Myocyte (in vitro differentiated cells): Measurements from ENCODE around the gene PLPP1. TPM values are rescaled to one million over a fixed set of nuclear protein-coding genes. Genes with fewer than 3 reads are reported as not detected.

Experiments used
- DNase-seq: peaks from one replicate; pipeline ENCODE4 v3.0.0-alpha.2; 2012; ENCODE audit warnings: low read depth
- polyA plus RNA-seq: library from polyadenylated mRNA; unstranded; fragments of >200 nt; gene quantifications from one replicate; pipeline ENCODE4 v1.2.1, GENCODE V29; 2012; ENCODE audit warnings: missing spikeins
- total RNA-seq: library from RNA; depleted of rRNA; stranded (reverse); fragments of >200 nt; gene quantifications from 2 replicates; pipeline ENCODE4 v1.2.3, GENCODE V29; 2014

The PLPP1 gene
- total RNA-seq, result 94.7 and 154 TPM in 2 replicates
- 70.4 TPM for polyA plus RNA-seq

DNA sequence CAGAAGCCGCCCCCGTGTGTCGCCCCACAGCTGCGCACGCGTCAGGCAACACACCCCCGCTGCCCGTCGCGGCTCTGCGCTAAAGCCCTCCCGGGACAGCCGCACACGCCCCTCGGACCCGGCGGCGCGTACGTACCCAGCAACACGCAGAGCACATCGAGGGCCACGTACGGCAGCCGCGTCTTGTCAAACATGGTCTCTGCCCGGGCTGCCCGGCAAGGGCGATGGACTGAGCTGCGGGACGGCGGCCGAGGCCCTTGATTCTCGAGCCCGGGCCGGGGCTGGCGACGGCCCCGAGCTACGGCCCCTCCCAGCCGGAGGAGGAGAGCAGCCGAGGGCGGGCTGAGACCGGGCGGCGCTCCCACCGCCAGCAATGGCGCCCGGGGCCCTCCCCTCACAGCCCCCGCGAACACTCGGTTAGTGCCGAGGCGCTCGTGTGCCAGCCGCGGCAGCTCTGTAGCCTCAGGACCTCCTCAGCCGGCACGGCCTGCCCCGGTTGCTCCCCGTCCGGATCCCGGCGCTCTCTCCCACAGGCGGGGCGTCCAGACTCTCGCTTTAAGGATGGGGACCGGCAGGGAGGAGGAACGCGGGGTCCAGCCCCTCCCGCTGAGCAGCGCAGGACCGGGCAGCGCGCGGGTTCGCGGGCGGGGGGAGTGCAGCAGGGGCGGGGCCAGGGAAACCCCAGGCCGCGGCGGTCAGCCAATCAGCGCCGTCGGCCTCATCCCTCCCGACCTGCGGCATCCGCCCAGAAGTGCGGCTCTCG lies at the start of gene PLPP1:
Gene PLPP1 (minus strand): TSS at position 529 of the 763 bp plus-strand sequence. CDS start 335 bp downstream, at position 194.
- DNase-seq, result peak; percentile 92

DNA sequence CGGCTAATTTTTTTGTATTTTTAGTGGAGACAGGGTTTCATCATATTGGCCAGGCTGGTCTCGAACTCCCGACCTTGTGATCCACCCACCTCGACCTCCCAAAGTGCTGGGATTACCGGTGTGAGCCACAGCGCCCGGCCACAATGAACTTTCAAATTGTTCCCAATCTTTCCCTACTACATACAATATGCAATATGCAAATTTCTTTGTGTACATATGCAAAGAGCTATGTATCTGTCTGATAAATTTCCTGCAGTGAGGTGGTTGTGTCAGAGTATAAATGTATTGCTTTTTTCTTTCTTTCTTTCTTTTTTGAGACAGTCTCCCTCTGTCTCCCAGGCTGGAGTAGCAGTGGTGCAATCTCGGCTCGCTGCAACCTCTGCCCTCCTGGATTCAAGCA lies 48.8 kb upstream of the PLPP1 start:
- DNase-seq, result no peak

DNA sequence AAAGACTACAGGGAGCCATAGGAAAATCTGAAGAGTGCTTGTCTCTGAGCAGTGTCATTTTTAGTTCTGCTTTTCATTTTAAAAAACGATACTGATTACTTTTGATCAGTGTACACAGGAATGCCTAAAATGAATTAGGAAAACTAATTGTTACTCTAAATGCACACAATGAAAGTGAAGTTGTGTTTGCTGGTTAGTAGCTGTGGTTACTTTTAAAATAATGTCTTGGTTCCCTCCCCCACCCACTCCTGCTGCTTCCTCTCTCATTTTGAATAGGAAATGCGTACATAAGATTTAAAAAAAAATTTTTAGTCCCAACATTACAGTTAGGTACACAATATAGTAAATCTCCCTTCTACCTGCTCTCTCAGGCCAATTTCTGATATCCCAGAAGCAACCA lies 47.5 kb upstream of the PLPP1 start:
- DNase-seq, result no peak

DNA sequence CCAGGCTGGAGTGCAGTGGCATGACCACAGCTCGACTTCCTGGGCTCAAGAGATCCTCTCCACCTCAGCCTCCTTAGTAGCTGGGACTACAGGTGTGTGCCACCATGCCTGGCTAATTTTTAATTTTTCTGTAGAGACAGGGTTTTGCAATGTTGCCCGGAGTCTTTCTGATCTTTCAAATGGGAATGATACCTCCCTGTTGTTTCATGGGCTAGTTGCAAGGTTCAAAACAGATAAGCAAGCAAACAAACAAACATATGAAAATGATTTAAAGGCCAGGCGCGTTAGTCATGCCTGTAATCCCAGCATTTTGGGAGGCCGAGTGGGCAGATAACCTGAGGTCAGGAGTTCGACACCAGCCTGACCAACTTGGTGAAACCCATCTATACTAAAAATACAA lies 45.3 kb upstream of the PLPP1 start:
- DNase-seq, result no peak

DNA sequence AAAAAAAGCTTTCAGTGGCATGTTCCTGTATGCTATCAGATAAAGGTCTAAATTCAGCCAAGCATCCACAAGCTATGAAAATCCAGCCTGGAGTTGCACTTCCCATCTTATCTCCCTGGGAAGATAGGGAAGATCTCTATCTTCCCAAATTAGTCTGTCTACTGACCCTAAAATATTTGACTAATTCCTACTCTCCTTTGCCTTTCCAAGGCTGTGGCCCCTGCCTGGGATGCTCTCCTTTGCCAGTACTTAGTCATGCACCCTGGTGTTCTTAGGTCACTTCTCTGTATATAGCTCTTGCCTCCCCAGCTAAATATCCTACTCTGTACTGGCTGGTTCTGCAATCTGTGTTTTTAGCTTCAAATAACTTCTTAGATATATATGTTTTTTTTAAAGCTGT lies 44.0 kb upstream of the PLPP1 start:
- DNase-seq, result peak; percentile 63

DNA sequence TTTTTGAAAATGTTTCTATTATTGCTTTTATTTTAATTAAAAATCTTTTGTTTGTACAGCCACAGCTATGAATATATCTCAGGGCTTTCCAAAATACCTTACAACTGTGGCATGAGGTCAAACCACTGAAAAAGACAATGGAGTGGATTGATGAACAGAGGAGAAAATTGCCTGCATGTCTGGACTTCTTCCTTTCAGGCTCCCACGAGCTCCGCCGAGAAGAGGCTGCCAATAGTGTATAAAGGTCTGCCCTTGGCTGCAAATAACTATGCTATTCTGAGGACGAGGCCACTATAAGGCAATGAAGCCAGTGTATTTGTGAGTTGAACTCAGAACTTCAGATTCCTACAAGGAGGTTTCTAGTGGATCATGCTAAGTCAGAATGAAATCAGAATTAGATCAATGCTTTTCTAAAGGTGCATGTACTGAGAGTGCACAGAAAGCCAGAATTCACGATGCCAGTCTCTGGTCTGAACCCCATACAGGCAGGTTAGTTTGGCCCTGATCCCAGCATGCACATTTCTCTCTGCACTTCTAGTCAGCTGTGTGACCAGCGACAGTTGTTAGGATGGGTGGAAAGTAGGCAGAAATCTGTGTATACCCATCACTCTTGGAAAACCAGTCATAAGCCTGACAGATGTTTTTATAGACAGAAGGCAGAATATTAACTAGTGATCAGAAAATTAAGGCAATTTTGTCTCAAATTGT lies 42.7 kb upstream of the PLPP1 start:
- DNase-seq, result peak; percentile 44

DNA sequence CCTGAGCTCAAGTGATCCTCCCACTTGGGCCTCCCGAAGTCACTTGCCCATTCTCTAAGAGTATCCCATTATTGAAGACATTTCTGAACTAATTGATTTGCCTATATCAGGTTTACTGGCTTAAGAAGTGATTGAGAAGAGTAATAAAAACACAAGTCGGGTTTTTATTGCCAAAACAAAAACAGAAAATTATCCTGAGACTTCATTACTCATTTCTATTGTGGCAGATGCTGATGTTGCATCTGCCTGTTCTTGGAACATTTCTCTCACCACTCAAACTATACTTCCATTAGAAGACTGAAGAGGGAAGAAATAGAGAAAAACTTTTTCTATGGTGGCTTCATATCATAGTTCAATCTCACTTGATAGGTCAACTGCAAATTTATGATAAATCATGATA lies 41.9 kb upstream of the PLPP1 start:
- no peak for DNase-seq

DNA sequence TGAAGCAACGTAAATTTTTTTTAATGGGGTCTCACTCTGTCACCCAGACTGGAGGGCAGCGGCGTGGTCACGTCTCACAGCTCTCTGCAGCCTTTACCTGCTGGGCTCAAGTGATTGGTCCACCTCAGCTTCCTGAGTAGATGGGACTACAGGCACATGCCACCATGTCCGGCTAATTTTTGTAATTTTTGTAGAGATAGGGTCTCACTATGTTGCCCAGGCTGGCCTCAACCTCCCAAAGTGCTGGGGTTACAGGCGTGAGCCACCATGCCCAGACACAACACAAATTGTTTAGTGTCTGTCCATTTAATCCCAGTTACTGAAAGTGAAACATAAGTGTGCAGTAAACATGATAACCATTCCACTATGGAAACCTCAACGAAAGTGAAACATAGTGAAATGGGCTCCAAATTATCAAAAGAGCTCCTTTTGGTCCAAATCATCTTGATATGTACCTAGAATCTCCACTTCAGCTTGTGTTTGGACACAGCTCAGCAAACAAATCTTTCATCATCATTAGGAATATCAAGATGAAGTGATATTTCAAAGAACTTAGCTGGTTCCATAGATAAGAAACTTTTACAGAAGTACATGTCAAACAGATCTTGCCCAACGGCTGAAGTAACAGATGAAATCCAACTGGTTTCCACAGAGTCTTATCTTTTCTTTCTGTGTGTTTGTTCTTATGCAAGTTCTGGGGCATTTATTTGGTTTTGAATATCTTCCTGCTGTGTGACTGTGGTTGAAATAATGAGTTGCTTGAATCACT lies 41.2 kb upstream of the PLPP1 start:
- DNase-seq, result no peak

DNA sequence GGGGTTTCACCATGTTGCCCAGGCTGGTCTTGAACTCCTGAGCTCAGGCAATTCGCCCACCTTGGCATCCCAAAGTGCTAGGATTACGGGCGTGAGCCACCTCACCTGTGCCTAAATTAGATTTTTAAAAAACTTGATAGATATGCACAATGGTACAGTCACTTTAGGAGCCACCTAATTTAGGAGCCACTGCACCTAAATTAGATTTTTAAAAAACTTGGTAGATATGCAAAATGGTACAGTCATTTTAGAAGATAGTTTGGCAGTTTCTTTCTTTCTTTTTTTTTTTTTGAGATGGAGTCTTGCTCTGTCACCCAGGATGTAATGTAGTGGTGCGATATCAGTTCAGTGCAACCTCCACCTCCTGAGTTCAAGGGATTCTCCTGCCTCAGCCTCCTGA lies 37.8 kb upstream of the PLPP1 start:
- DNase-seq, result no peak

DNA sequence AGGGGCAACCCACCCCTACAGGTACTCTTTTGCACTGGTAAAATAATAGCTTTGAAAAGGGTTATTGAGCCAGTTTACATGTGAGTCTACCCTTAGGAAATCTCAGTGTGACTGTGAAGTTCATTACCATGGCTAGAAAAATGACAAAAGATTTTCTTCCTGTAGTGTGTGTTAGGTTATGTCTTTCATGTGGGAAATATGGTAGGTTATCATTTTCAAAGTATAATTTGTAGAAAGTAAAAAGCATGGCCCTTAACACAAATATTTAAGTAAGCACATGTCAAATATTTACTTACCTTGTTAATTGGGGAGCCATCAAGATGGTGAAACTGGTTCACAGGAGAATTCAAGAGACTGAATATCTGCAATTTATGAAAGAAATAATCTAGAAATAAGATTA lies 37.3 kb upstream of the PLPP1 start:
- DNase-seq, result no peak

DNA sequence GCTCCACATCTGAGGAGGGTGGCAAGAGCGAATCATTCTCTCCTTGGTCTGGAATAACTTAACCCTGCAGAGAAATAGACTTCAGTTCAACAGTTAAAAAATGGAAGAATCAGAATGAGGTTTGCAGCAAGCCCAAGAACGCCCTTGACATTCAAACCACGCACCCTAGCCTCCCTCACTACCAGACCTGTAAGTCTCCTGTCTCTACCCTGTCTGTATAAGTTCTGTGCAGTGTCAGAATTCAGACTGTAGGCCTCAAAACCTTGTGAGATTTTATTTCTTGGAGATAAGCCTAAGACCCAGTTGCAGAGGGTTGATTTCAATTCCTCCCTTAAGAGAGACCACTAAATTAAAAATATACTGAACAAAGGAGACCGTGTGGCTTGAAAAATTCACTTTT lies 35.8 kb upstream of the PLPP1 start:
- no peak for DNase-seq

DNA sequence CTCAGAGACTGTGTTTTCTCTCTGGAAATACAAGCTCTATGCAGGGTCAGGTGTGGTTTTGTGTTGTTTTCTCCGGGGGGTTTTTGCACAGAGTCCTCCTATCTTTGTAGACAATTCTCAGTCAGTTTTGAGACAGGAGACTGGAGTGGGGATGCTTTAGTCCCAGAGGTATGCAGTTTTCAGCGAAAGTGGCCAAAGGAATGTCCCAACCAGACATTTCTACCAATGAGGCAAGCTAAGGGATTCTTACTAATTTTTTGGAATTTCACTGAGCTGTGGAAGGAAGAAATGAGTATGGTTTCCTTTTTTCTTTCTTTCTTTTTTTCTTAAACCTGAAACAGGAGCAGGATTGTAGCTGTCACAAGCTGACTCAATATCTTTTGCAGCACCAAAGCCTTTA lies 35.3 kb upstream of the PLPP1 start:
- DNase-seq, result no peak

DNA sequence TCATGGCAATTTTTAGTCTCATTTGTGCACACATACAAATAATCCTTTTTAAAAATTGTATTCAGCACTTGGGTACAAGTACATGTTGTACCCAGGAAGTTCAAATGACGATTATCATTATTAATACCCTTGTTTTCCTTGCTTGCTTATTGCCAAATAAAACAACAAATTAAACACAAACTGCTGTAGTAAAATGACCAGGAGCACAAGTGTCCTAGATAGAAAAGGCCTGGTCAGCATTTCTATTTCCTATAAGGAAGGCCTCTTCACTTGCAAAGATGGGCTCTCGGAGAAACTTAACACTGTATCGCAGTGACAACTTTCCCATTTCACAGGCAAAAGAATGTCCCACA lies 34.7 kb upstream of the PLPP1 start:
- DNase-seq, result no peak

DNA sequence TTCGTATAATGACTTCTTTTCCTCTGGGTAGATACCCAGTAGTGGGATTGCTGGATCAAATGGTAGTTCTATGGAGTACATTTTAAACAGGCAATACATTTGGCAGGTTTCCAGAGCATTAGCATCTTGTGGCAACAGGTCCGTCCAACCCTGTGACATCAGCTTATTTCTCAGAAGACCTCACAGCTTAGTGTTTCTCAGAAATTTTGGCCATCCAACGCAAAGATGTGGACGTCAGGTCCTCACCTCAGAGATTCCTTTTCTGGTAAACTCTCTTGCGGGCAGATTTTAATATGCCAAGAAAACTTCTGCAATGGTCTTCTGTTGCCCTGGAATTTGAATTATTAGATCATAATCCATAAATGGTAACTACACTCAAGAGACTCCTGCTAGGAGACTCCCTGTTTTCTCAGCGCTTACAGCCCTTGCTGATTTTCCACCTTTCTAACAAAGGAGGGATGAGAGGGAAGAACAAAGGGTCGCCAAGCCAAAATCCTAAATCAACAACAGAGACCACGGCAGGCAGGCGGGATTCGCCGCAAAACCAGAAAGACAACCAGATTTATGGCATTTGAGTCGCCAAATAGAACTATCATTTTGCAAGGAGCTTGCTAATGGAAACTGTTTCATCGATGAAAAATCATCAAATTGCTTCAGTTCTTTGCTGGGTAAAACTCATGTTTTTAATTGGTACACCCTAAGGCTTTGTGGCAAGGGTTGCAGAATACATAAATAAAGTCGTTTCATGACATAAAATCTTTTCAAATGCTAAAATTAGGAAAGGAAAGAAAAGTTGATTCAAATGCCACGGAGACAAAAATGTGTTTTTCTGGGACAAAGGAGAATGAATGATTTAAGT lies 34.1 kb upstream of the PLPP1 start:
- DNase-seq, result no peak

DNA sequence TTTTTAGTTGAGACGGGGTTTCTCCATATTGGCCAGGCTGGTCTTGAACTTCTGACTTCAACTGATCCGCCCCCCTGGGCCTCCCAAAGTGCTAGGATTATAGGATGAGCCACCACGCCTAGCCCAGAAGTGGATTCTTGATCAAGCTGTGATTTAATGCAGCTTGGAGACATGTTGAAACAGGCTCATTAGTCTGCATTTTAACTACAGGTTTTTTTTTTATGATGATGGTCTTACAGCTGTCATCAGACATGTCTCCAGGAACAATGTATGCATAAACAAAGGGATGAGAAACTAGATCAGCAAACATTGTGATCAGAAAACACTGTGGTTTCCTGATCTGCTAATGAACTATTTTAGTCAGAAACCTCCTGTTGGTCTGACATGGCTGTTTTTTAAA lies 30.0 kb upstream of the PLPP1 start:
- no peak for DNase-seq

DNA sequence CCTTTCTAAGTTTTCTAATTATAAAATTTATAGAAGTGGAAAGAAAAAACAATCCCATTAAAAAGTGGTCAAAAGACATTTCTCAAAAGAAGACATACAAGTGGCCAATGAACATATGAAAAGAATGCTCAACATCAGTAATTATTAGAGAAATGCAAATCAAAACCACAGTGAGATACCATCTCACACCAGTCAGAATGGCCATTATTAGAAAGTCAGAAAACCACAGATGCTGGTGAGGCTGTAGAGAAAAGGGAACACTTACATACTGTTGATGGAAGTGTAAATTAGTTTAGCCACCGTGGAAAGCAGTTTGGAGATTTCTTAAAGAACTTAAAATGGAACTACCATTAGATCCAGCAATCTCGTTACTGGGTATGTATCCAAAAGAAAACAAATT lies 23.7 kb upstream of the PLPP1 start:
- no peak for DNase-seq

DNA sequence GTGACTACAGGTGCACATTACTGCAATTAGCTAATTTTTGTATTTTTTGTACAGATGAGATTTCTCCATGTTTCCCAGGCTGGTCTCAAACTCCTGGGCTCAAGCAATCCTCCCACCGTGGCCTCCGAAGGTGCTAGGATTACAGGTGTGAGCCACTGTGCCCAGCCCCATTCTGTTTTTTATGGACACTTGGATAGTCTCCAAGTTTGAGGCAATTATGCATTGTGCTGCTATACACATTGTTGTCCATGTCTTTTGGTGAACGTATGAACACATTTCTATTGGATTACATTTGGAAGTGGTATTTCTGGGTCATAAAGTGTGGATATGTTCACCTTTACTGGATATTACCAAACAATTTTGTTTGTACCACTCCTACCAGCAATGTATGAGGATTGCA lies 22.4 kb upstream of the PLPP1 start:
- no peak for DNase-seq

DNA sequence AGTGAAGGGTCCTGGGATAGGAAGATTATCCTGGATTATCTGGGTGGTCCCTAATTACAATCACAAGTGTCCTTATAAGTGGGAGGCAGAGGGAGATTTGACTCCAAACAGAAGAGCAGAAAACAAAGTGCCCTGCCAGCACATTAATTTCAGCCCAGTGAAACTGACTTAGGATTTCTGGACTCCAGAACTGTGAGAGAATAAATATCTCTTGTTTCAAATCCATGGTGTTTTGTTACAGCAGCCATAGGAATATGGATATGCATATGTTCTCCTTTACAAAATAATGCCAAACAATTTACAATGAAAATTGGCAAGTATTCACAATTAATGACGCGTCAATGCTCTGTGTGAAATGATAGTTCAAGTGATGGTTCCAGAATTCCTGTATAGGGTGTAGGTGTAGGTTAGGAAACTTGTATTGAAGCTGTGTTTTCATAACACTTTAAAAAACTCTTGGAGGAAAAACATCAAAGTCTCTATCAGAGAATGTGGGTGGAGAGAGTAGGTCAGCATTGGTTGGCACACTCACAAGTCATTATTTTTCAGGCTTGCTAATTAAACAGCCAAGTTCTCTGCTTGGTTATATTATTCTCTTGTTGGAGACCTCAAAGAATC lies 19.9 kb upstream of the PLPP1 start:
- DNase-seq, result no peak

DNA sequence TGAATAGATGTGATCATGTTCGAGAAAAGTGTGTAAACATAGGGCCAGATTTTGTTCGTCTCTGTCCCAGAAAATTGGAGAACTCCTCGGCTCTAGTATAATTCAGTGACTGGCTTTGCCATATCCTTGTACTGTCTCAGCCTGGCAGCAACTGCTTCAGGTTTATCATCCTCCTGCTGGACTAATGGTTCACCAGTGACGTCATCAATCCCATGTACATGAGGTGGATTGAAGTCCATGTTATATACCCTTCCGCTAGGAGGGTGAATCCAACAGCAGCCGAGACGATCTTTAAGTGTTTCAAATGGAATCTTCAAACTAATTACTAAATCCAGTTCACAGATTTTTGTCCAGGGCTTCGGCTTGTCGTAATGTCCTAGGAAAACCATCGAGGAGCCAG lies 17.1 kb upstream of the PLPP1 start:
- DNase-seq, result no peak

DNA sequence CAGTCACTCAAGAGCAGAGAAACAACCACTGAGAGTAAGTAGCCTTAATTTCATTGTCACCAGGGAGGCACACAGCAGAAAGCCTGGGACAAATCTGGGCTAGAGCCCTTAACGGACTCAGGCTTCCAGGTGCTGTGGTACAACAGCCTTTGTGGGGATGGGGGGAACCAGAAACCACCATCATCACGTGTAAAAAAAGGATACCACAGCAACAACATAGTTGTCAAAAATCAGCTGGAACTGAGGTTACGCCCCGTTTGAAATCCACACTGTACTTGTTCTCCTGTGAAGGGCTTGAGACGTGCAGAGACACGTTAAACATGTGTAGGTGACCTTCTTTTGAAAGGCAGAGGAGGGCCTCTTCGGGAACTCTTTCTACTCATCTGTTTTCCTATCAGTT lies 16.6 kb upstream of the PLPP1 start:
- no peak for DNase-seq

DNA sequence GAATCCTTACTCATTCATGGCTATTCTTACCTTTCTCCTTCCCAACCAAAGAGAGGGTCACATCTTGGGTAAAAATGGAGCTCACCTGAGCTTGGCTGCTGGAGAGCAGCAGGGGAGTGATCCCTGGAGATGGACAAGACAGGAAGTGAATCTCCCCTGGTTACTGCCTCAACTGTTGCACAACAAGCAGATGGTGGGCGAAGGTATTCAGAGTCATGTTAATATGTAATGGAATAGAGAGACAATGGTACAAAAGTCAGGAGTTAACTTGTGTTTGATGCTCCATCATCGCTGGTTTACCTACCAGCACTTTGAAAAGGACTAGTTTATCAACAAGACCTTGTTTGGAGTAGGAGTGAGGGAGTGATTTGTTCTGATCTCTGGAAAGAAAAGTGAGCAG lies 13.0 kb upstream of the PLPP1 start:
- no peak for DNase-seq
